Karpas-422 (cell line): ENCODE measurements around the gene SLC11A1. TPM values are rescaled to one million over a fixed set of nuclear protein-coding genes. Genes with fewer than 3 reads are reported as not detected.

ENCODE experiments used
- DNase-seq: peaks from one replicate; pipeline ENCODE4 v3.0.0-alpha.2; 2015
- H2AFZ ChIP-seq: fragments of 200-600 bp; sonication (generic); 2 replicates; pipeline ENCODE4 v1.6.1; 2014; ENCODE audit warnings: antibody characterized with exemption, low read length, mixed read lengths
- H3K27ac ChIP-seq: fragments of 200-600 bp; sonication (generic); 2 replicates; pipeline ENCODE4 v1.5.1; 2014; ENCODE audit warnings: mild to moderate bottlenecking, low read length, moderate library complexity
- H3K27me3 ChIP-seq: fragments of 200-600 bp; sonication (generic); 2 replicates; pipeline ENCODE4 v1.6.1; 2014; ENCODE audit warnings: low read length, mixed read lengths
- H3K36me3 ChIP-seq: fragments of 200-600 bp; sonication (generic); 2 replicates; pipeline ENCODE4 v1.6.1; 2014; ENCODE audit warnings: low read length, mixed read lengths; ENCODE audit not compliant: insufficient read depth
- H3K4me1 ChIP-seq: fragments of 200-600 bp; sonication (generic); 2 replicates; pipeline ENCODE4 v1.6.1; 2014; ENCODE audit warnings: mild to moderate bottlenecking, low read length, mixed read lengths
- H3K4me2 ChIP-seq: fragments of 200-600 bp; sonication (generic); 2 replicates; pipeline ENCODE4 v1.6.1; 2014; ENCODE audit warnings: low read length, low read depth, mild to moderate bottlenecking; ENCODE audit not compliant: poor library complexity, severe bottlenecking
- H3K4me3 ChIP-seq: fragments of 200-600 bp; sonication (generic); 2 replicates; pipeline ENCODE4 v1.5.1; 2014; ENCODE audit warnings: mild to moderate bottlenecking, antibody characterized with exemption, low read length, mixed read lengths
- H3K79me2 ChIP-seq: fragments of 200-600 bp; sonication (generic); 2 replicates; pipeline ENCODE4 v1.6.1; 2014; ENCODE audit warnings: mild to moderate bottlenecking, low read length, mixed read lengths
- H3K9ac ChIP-seq: fragments of 200-600 bp; sonication (generic); 2 replicates; pipeline ENCODE4 v1.6.0; 2014; ENCODE audit warnings: low read length
- H3K9me2 ChIP-seq: fragments of 200-600 bp; sonication (generic), shearing (Covaris generic); replicated peaks from 2 replicates; pipeline ENCODE4 v1.6.0; 2014; ENCODE audit warnings: mild to moderate bottlenecking, low read length, moderate library complexity; ENCODE audit not compliant: insufficient read depth
- H3K9me3 ChIP-seq: fragments of 300-700, 200-600 bp; sonication (generic); 2 replicates; pipeline ENCODE4 v1.6.1; 2014; ENCODE audit warnings: low read length, mixed read lengths
- H4K20me1 ChIP-seq: fragments of 200-600 bp; sonication (generic); 2 replicates; pipeline ENCODE4 v1.6.1; 2014; ENCODE audit warnings: mild to moderate bottlenecking, antibody characterized with exemption, low read length, low read depth; ENCODE audit not compliant: insufficient read depth
- total RNA-seq: library from RNA; depleted of rRNA; stranded (reverse); fragments of >200 nt; shearing (Covaris generic); gene quantifications from 2 replicates; pipeline ENCODE4 v1.2.3, GENCODE V29; 2014; ENCODE audit warnings: low replicate concordance

Gene SLC11A1
- total RNA-seq, 1 experiment from 2014 or later: not detected

DNA sequence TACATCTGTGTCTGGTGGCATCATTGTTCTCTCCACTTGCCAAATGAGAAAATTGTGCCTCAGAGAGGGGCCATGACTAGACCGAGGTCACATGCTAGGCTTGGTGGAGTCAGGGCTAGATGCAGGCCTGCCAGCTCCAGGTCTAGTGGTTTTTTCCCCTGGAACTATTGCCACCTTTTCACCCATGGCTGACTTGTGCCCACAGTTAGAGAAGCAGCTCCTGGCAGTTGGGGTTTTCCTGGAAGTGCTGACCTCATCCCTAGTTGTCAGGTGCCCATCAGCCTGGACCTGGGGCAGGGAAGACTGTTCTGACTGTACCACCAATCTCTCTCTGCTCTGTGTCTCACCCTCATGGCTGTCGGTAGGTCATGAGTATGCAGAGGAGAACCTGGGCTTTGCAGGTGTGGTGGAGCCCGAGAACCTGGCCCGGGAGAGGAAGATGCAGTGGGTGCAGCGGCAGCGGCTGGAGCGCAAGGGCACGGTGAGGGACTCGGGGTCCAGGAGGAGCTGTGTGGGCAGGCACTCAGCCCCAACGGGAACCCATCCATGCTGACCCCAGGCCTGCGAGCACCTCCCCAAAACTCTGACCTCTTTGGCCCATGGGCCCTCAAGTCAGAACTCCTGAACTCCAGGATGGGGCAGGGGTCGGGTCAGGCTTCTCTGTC is 37.9 kb upstream of the SLC11A1 start:
- Histone ChIP-seq H4K20me1 (no peaks in the 10 kb centered on the region), H3K4me3 (no peak overlapping the region), H3K27ac (no peak overlapping the region), H3K4me2 (no peak overlapping the region), H3K9ac (no peak overlapping the region), H3K4me1 (no peaks in the 10 kb centered on the region), H3K9me2 (no peaks in the 10 kb centered on the region), H3K36me3 (no peaks in the 10 kb centered on the region; the same call in 1 of the 2 replicates), H2AFZ (no peak overlapping the region), H3K9me3 (no peaks in the 10 kb centered on the region), H3K27me3 (no peaks in the 10 kb centered on the region), H3K79me2 (no peaks in the 10 kb centered on the region)
- DNase-seq: no peak

DNA sequence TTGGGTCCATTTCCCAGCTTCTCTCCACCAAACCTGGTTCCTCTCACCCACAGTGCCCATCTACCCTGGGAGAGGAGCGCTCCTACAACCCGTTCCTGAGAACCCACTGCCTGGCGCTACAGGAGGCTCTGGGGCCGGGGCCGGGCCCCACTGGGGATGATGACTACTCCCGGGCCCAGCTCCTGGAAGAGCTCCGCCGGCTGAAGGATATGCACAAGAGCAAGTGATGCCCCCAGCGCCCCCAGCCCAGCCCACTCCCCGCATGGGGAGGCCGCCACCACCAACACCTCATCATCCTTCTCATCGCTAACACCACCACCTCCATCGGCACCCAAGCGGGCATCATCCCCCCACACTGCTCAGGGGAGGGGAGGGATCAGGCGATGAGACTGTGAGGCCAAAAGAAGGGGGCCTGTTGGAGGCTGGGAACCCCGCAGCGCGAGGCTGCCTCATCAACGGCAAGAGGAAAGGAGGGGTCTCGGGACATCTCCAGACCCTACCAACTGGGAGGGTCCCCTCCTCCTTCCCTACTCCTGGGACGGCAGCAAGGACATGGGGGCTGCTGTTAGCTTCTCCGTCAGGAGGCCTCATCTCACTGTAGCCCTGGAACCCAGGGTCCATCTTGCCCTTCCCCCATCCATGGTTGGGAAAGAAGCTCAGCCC is 37.2 kb upstream of the SLC11A1 start:
- Histone ChIP-seq H3K4me1 (no peaks in the 10 kb centered on the region), H3K79me2 (no peaks in the 10 kb centered on the region), H3K27ac (no peak overlapping the region), H3K36me3 (no peaks in the 10 kb centered on the region; the same call in 1 of the 2 replicates), H3K9me3 (no peaks in the 10 kb centered on the region), H4K20me1 (no peaks in the 10 kb centered on the region), H3K9me2 (no peaks in the 10 kb centered on the region), H3K4me3 (no peak overlapping the region), H3K4me2 (no peak overlapping the region), H2AFZ (no peak overlapping the region), H3K9ac (no peak overlapping the region), H3K27me3 (no peaks in the 10 kb centered on the region)
- no peak for DNase-seq

DNA sequence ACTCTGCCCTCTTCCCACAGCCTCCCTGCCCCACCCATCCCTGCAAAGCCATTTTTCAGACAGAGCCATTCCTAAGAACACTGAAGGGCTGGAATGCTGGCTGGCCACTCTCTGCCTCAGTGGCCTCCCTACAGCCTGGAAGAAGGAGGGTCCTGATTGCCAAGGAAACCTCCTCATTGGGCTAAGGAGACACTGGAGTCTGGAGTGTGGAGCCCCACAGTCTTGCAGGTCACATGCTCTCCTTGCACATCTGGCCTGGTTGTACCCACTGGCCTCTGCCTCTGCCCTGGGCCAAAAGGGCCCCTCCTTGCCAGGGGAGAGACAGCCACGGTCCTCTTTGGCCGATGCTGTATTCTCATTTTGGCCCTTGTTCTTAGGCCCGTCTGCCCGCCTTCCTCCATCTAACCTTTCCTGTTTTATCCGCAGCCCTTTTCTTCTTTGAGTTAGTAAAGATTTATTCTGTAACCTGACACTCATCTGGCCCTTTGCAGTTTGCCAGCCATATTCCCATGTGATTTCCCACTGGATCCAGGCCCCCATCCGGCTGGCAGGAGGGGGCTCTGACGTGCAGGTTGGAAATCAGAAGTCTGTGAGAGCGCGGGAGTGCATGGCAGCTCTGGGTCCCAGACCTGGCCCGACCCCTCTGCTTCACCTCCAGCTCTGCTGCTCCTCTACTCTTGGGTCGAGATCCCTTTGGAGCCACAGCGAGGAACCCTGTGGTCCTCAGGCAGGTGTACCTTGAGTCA is 36.4 kb upstream of the SLC11A1 start:
- no peak for DNase-seq
- no peak overlapping the region for H3K4me2 ChIP-seq
- H3K4me3 ChIP-seq: no peak overlapping the region
- H3K36me3 ChIP-seq: no peaks in the 10 kb centered on the region; the same call in 1 of the 2 replicates
- no peak overlapping the region for H2AFZ ChIP-seq
- no peaks in the 10 kb centered on the region for H4K20me1 ChIP-seq
- H3K9me2 ChIP-seq: no peaks in the 10 kb centered on the region
- no peak overlapping the region for H3K9ac ChIP-seq
- H3K79me2 ChIP-seq: no peaks in the 10 kb centered on the region
- no peaks in the 10 kb centered on the region for H3K27me3 ChIP-seq
- no peaks in the 10 kb centered on the region for H3K9me3 ChIP-seq
- no peaks in the 10 kb centered on the region for H3K4me1 ChIP-seq
- no peak overlapping the region for H3K27ac ChIP-seq

DNA sequence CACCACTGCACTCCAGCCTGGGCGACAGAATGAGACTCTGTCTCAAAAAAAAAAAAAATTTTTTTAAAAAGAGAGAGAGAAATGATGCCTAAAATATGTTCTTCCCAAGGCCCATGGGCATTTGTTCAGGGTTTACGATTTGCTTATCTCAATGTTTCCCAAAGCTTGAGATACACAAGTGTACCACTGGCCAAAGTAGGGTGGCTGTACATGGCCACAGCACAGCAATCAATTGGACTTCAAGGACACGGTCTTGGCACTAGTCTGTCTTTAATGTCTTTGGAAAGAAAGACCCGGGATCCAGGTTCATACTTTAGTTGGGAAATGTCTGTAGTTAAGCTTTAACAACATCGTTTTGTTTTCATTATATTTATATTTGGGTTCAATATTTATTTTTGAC is 34.9 kb upstream of the SLC11A1 start:
- H3K4me2 ChIP-seq: no peak overlapping the region
- H2AFZ ChIP-seq: no peak overlapping the region
- H4K20me1 ChIP-seq: no peaks in the 10 kb centered on the region
- no peak overlapping the region for H3K4me3 ChIP-seq
- H3K27me3 ChIP-seq: no peaks in the 10 kb centered on the region
- H3K9me2 ChIP-seq: no peaks in the 10 kb centered on the region
- no peak overlapping the region for H3K9ac ChIP-seq
- no peaks in the 10 kb centered on the region for H3K4me1 ChIP-seq
- no peaks in the 10 kb centered on the region; the same call in 1 of the 2 replicates for H3K36me3 ChIP-seq
- no peak for DNase-seq
- H3K27ac ChIP-seq: no peak overlapping the region
- H3K9me3 ChIP-seq: peaks cover 5% of the 10 kb centered on the region
- H3K79me2 ChIP-seq: no peaks in the 10 kb centered on the region

DNA sequence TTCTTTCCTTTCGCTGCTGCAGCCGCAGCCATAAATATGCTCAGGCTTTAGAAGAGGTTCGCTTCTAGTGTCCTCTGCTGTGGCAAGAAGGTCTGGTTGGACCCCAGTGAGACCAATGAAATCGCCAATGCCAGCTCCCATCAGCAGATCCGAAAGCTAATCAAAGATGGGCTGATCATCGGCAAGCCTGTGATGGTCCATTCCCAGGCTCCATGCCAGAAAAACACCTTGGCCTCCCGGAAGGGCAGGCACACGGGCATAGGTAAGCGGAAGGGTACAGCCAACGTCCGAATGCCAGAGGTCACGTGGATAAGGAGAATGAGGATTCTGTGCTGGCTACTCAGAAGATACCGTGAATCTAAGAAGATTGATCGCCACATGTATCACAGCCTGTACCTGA is 28.0 kb upstream of the SLC11A1 start:
- Histone ChIP-seq H3K4me3 (no peak overlapping the region), H2AFZ (no peak overlapping the region), H3K27ac (no peak overlapping the region), H4K20me1 (no peaks in the 10 kb centered on the region), H3K27me3 (no peaks in the 10 kb centered on the region), H3K4me1 (no peaks in the 10 kb centered on the region), H3K9me3 (peaks cover 7% of the 10 kb centered on the region), H3K4me2 (no peak overlapping the region), H3K9me2 (no peaks in the 10 kb centered on the region), H3K36me3 (no peaks in the 10 kb centered on the region; the same call in 1 of the 2 replicates), H3K9ac (no peak overlapping the region), H3K79me2 (no peaks in the 10 kb centered on the region)
- DNase-seq: no peak

DNA sequence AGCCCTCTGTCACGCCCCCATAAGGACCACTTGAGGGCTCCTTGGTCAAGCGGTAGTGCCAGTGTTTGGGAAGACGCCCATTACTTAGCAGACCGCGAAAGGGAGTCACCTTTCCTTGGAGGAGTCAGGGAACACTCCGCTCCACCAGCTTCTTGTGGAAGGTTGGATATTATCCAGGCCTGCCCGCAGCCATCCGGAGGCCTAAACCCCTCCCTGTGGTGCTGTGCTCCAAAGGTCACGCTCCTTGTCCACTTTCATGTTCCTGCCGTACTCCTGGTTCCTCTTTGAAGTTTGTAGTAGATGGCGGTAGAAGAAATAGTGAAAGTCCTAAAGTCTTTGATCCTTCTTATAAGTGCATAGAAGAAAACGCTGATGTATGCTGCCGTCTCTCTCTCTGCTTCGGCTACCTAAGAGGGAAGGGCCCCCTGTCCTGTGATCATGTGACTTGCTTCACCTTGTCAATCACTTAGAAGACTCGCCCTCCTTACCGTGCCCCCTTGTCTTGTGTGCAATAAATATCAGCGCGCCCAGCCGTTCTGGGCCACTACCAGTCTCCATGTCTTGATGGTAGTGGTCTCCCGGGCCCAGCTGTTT is 27.1 kb upstream of the SLC11A1 start:
- H3K36me3 ChIP-seq: no peaks in the 10 kb centered on the region; the same call in 1 of the 2 replicates
- DNase-seq: no peak
- no peak overlapping the region for H3K27ac ChIP-seq
- H3K4me1 ChIP-seq: no peaks in the 10 kb centered on the region
- no peak overlapping the region for H3K4me2 ChIP-seq
- H3K4me3 ChIP-seq: no peak overlapping the region
- no peaks in the 10 kb centered on the region for H4K20me1 ChIP-seq
- no peak overlapping the region for H2AFZ ChIP-seq
- no peaks in the 10 kb centered on the region for H3K9me2 ChIP-seq
- H3K9ac ChIP-seq: no peak overlapping the region
- H3K27me3 ChIP-seq: no peaks in the 10 kb centered on the region
- no peaks in the 10 kb centered on the region for H3K79me2 ChIP-seq
- peaks cover 7% of the 10 kb centered on the region for H3K9me3 ChIP-seq

DNA sequence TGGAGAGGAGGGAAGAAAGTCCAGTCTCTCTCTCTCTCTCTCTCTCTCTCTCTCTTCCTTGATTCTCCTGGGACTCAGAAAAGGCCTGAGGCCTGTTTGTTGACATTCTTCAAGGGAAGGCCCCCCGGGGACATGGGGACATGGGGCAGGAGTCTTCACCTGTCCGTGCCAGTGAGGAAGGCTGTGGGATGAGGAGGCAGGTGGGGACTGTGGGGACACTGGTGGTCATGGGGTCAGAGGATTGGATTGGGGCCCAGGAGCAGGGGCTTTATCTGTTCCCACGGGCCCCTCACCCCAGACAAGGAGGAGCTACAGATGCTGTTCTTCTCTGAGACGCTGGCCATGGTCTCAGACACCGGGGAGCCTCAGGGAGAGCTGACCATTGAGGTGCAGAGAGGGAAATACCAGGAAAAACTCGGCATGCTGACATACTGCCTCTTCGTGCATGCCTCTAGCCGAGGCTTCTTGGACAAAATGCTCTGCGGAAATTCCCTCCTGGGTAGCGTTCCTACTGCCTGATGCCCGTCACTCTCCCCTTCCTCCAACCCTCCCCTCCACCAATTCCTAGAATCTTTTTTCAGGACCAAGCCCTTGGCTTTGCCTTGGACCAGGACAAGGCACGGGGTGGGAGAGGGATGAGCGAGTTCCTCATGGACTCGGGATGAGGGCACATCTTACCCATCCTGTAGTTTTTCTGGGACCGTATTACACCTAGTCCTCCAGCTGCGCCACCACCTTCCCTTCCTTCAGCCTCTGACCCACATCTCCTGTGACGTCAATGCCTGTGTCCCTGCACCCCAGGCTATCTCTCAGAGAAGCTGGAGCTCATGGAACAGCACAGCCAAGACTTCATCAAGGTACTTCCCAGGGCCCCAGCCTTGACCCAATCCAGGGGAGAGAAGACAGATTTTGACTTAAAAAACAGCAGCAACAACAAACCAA is 24.6 kb upstream of the SLC11A1 start:
- DNase-seq: no peak
- Histone ChIP-seq H3K79me2 (no peaks in the 10 kb centered on the region), H3K9ac (no peak overlapping the region), H2AFZ (no peak overlapping the region), H3K27me3 (no peaks in the 10 kb centered on the region), H4K20me1 (no peaks in the 10 kb centered on the region), H3K4me1 (no peaks in the 10 kb centered on the region), H3K27ac (no peak overlapping the region), H3K4me3 (no peak overlapping the region), H3K36me3 (no peaks in the 10 kb centered on the region), H3K9me2 (no peaks in the 10 kb centered on the region), H3K9me3 (no peaks in the 10 kb centered on the region), H3K4me2 (no peak overlapping the region)
